ENCODE data around the gene ANKRD44.

GRCh38 chr2:197030090-197030489, 280.5 kb downstream of the ANKRD44 start:
- TF ChIP-seq, protein P1, sequence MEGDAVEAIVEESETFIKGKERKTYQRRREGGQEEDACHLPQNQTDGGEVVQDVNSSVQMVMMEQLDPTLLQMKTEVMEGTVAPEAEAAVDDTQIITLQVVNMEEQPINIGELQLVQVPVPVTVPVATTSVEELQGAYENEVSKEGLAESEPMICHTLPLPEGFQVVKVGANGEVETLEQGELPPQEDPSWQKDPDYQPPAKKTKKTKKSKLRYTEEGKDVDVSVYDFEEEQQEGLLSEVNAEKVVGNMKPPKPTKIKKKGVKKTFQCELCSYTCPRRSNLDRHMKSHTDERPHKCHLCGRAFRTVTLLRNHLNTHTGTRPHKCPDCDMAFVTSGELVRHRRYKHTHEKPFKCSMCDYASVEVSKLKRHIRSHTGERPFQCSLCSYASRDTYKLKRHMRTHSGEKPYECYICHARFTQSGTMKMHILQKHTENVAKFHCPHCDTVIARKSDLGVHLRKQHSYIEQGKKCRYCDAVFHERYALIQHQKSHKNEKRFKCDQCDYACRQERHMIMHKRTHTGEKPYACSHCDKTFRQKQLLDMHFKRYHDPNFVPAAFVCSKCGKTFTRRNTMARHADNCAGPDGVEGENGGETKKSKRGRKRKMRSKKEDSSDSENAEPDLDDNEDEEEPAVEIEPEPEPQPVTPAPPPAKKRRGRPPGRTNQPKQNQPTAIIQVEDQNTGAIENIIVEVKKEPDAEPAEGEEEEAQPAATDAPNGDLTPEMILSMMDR (conservative IDR thresholded peaks at IDR 0.05; ENCODE audit: low read depth, low read length) = no peak
- TF ChIP-seq EZH2 (IDR thresholded peaks at IDR 0.05; ENCODE audit: low read length, unreplicated experiment) (no peak), EZH2phosphoT487 (IDR thresholded peaks at IDR 0.05; ENCODE audit: borderline replicate concordance, low read length) (no peak)

All from PC-3 (cell line).